Eye (tissue), 1 donor: Measurements from ENCODE around the gene PPBP.

Source experiments
- DNase-seq: peaks from one replicate; pipeline ENCODE4 v3.0.0-alpha.2; 2015

PPBP gene

DNA sequence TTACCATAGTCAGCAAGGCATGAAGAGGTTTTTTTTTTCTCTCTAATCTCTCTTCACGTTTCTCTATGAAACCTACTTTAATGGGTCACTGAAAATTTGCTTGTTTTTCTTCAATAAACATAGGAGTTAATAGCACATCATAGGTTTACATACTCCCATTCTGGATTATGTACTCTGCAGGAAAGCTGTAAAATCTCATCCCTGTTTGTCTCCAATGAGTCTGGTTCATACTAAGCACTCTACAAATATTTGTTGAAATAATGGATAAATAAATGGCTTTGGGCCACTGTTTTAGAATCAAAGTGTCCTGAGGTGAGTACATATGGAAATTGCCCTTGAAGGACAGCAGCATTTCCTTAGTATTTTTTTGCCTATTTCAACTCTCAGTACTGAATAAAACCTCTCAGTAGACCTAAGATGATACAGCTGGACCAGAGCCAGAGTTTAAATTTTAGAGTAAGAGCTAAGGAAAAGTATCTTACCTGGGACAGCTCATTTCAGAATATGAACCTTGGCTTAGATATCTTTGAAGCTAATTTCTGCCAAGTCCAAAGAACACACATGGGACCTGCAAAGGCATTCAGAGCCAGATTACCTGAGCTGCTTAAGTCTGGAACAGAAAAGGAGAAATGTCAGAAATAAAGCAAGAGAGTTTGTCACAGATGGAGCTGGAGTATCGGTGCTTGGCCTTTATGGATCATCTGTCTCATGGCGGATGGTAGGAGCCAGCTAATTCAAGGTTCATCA lies 40.6 kb downstream of the PPBP start:
- DNase-seq = no peak

DNA sequence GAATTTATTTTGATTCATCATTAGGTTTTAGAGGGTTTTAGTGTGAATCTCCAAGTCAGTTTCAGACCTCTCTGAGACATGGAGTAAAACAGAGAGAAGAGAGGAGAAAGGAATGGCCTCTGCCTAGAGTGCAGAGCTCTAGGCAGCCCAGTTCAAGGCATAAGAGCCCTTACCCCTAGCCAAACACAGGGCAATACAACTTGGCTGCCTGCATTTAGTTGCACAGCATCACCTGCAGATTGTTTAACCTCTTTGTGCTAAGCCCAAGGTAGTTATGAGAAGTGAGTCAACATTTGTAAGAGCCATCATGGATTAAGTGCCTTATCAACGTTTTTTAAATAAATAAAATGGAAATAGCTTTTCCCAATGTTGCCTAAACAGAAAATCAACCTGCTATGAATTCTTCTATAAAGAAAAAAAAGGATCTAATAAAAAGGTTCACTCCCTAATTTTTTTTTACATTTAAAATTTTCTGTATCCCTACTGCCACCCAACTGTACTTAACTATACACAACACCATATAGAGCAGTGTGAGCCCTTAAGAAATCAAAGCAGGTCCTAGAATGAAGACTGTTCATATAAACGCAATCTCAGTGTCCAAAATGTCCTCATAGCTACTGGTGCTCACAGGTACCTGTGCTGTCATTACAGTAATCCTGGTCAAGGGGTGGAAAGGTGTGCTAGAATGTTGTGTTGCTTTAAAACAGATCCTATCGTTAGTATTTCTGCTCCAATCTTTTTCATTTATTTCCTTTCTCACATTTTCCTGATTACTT lies 42.1 kb downstream of the PPBP start:
- no peak for DNase-seq

DNA sequence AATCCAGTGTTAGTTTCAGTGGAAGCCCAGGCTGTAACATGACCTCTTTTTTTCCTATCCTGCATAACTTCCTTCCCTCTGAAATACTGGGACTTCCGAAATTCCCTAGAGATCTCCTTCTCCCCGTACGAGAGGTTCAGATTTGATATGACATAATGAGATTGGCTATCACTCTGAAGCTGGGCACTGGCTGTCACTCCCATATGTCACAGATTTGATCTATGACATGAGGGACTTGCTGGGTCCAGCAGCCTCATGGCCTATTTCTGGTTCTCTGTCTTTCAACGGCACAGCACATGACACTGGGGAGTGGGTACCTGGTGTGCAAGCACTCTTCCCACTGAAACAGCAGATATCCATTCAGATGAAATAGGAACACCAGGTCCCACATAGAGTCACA lies 42.9 kb downstream of the PPBP start:
- DNase-seq = peak; percentile 35

GRCh38 chr4:73944061-73944875 lies 43.7 kb downstream of the PPBP start:
- DNase-seq = peak; percentile 64

DNA sequence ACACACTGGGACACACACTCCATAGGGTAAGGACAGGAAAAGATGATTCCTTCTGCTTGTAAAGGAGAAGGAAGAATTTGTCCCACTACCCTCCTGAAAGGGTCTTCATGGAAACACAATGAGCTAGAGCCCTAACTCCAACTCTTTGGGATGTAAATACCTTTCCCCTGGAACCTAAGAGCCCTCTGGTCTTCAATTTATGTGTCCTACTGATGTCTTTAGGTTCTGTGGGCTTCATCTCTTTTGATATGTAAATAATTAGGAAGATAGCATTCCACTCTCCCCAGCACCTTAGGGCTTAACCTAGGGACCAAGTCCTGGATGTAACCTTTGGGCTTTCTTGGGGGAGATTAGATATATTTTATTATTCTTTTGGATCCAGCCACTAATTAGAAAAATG lies 44.4 kb downstream of the PPBP start:
- DNase-seq = peak; percentile 20

GRCh38 chr4:73936969-73937368 lies 51.0 kb downstream of the PPBP start:
- no peak for DNase-seq
